Endothelial cell (in vitro differentiated cells): ENCODE results near the gene FAM219B. TPM values are rescaled to one million over a fixed set of nuclear protein-coding genes. Genes with fewer than 3 reads are reported as not detected.

Experiments
- DNase-seq: peaks from one replicate; pipeline ENCODE4 v3.0.0; 2021; ENCODE audit warnings: low spot score
- H3K27ac Mint-ChIP-seq: one replicate; pipeline ENCODE4 v1.8.0; 2021; ENCODE audit warnings: mixed read lengths, inconsistent platforms; ENCODE audit not compliant: unreplicated experiment
- H3K27me3 Mint-ChIP-seq: one replicate; pipeline ENCODE4 v1.8.0; 2021; ENCODE audit warnings: mild to moderate bottlenecking, moderate library complexity, mixed read lengths, inconsistent platforms; ENCODE audit not compliant: unreplicated experiment
- H3K36me3 Mint-ChIP-seq: one replicate; pipeline ENCODE4 v1.8.0; 2021; ENCODE audit warnings: mild to moderate bottlenecking, low read depth, mixed read lengths, inconsistent platforms; ENCODE audit not compliant: unreplicated experiment
- H3K4me1 Mint-ChIP-seq: one replicate; pipeline ENCODE4 v1.8.0; 2021; ENCODE audit warnings: mild to moderate bottlenecking, mixed read lengths, inconsistent platforms; ENCODE audit not compliant: unreplicated experiment
- H3K4me3 Mint-ChIP-seq: one replicate; pipeline ENCODE4 v1.8.0; 2021; ENCODE audit warnings: mild to moderate bottlenecking, mixed read lengths, inconsistent platforms; ENCODE audit not compliant: unreplicated experiment
- H3K9me3 Mint-ChIP-seq: one replicate; pipeline ENCODE4 v1.8.0; 2021; ENCODE audit warnings: mixed read lengths, inconsistent platforms; ENCODE audit not compliant: unreplicated experiment
- CTCF ChIP-seq: fragments of 200-600 bp; sonication (generic); IDR thresholded peaks from one replicate; pipeline ENCODE4 v1.5.0; 2021; ENCODE audit warnings: antibody characterized with exemption; ENCODE audit not compliant: unreplicated experiment
- total RNA-seq: library from RNA; stranded (reverse); fragmentation: NEBNext Ultra II Directional; extraction: Animal tissue kit (Norgen Biotek cat#: 25700); gene quantifications from one replicate; pipeline ENCODE4 v1.2.1, GENCODE V29; 2021; ENCODE audit not compliant: unreplicated experiment

Gene FAM219B
- total RNA-seq, 1 donor from 2014 or later: 70.0 TPM

- Mint-ChIP-seq H3K4me3 (peak overlapping the region; percentile 79), H3K27ac (no peak overlapping the region), H3K9me3 (no peaks in the 10 kb centered on the region), H3K27me3 (peaks cover 5% of the 10 kb centered on the region), H3K36me3 (peaks cover 38% of the 10 kb centered on the region), H3K4me1 (peaks cover 26% of the 10 kb centered on the region)
- no peak for DNase-seq
- TF ChIP-seq CTCF: no peak
Observed at GRCh38 chr15:74903676-74904075, 3.0 kb downstream of the FAM219B start.

GRCh38 chr15:74902295-74903075 lies 4.2 kb downstream of the FAM219B start:
- Mint-ChIP-seq H3K4me3 (peak overlapping the region; percentile 15), H3K36me3 (peaks cover 41% of the 10 kb centered on the region), H3K9me3 (no peaks in the 10 kb centered on the region), H3K27ac (no peak overlapping the region), H3K27me3 (peaks cover 5% of the 10 kb centered on the region), H3K4me1 (peaks cover 25% of the 10 kb centered on the region)
- DNase-seq: no peak
- no peak for TF ChIP-seq CTCF

- peak; percentile 47 for DNase-seq
- no peak overlapping the region for H3K4me3 Mint-ChIP-seq
Observed at GRCh38 chr15:74901612-74902063, 5.0 kb downstream of the FAM219B start.

GRCh38 chr15:74897300-74897701 lies 9.3 kb downstream of the FAM219B start:
- no peak for DNase-seq
- no peak for TF ChIP-seq CTCF
- peaks cover 3% of the 10 kb centered on the region for H3K27me3 Mint-ChIP-seq
- H3K9me3 Mint-ChIP-seq: no peaks in the 10 kb centered on the region
- no peaks in the 10 kb centered on the region for H3K4me1 Mint-ChIP-seq
- H3K4me3 Mint-ChIP-seq: no peak overlapping the region
- peaks cover 25% of the 10 kb centered on the region for H3K36me3 Mint-ChIP-seq
- H3K27ac Mint-ChIP-seq: no peak overlapping the region

More at GRCh38 chr15:74901612-74902063, 5.0 kb downstream of the FAM219B start:
- Mint-ChIP-seq H3K9me3 (no peaks in the 10 kb centered on the region), H3K36me3 (peaks cover 41% of the 10 kb centered on the region), H3K27me3 (peaks cover 1% of the 10 kb centered on the region), H3K4me1 (peaks cover 19% of the 10 kb centered on the region), H3K27ac (no peak overlapping the region)
- peak; percentile 90 for TF ChIP-seq CTCF

GRCh38 chr15:74896316-74896715 lies 10.3 kb downstream of the FAM219B start:
- Mint-ChIP-seq H3K4me1 (no peaks in the 10 kb centered on the region), H3K4me3 (peak overlapping the region; percentile 31), H3K36me3 (peaks cover 19% of the 10 kb centered on the region), H3K27ac (no peak overlapping the region), H3K27me3 (peaks cover 3% of the 10 kb centered on the region), H3K9me3 (no peaks in the 10 kb centered on the region)
- DNase-seq: no peak
- TF ChIP-seq CTCF: no peak
